Measurements from ENCODE around the gene VSX2. TPM values are rescaled to one million over a fixed set of nuclear protein-coding genes. Genes with fewer than 3 reads are reported as not detected.

VSX2 gene
- total and polyA plus RNA-seq, 8 donors, result not detected

DNA sequence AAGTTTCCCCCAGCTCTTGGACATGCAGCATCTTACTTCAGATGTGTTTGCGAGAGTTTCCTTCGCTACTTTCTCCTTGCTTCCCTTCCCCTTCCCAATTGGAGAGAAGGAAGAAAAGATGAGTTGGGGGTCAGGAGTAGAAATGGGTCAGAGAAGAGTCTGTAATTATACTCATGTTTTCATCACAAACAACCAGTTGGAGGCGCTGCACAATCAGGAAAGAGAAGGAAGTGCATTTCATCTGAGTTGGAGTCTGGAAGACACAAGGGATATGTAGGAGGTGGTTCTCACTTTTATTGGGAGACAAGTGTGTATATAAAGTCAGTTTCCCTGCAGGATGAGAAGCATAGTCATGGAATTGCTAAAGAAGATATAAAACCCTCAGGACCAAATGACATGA, 31.3 kb upstream of the VSX2 start:
- Histone ChIP-seq H3K27me3 (no peaks in the 10 kb centered on the region), H3K27ac (no peak overlapping the region), H3K36me3 (no peaks in the 10 kb centered on the region), H3K4me1 (no peaks in the 10 kb centered on the region), H3K4me3 (no peak overlapping the region), H3K9me3 (no peaks in the 10 kb centered on the region)
- DNase-seq (no peak), ATAC-seq (no peak), FAIRE-seq (no peak)
- 75 to 82% methylated on average over 3 of the region's 3 CpGs for WGBS, 2 donors
- TF ChIP-seq, protein P1, sequence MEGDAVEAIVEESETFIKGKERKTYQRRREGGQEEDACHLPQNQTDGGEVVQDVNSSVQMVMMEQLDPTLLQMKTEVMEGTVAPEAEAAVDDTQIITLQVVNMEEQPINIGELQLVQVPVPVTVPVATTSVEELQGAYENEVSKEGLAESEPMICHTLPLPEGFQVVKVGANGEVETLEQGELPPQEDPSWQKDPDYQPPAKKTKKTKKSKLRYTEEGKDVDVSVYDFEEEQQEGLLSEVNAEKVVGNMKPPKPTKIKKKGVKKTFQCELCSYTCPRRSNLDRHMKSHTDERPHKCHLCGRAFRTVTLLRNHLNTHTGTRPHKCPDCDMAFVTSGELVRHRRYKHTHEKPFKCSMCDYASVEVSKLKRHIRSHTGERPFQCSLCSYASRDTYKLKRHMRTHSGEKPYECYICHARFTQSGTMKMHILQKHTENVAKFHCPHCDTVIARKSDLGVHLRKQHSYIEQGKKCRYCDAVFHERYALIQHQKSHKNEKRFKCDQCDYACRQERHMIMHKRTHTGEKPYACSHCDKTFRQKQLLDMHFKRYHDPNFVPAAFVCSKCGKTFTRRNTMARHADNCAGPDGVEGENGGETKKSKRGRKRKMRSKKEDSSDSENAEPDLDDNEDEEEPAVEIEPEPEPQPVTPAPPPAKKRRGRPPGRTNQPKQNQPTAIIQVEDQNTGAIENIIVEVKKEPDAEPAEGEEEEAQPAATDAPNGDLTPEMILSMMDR (IDR thresholded peaks at IDR 0.05), result no peak
- intact Hi-C loops (cut with DNase I), result no loop called here

GRCh38 chr14:74208642-74209041, 30.6 kb upstream of the VSX2 start:
- Histone ChIP-seq H3K27me3 (no peaks in the 10 kb centered on the region), H3K36me3 (no peaks in the 10 kb centered on the region), H3K9me3 (no peaks in the 10 kb centered on the region), H3K4me3 (no peak overlapping the region), H3K27ac (no peak overlapping the region), H3K4me1 (no peaks in the 10 kb centered on the region)
- TF ChIP-seq, protein P1 (IDR thresholded peaks at IDR 0.05), result no peak
- FAIRE-seq, result no peak
- DNase-seq, result no peak
- WGBS, 2 donors, result 63 to 66% methylated on average over 8 of the region's 8 CpGs
- intact Hi-C loops (cut with DNase I), result no loop called here
- no peak for ATAC-seq

- no peaks in the 10 kb centered on the region for H3K36me3 ChIP-seq
- DNase-seq, result no peak
- no peak for ATAC-seq
- H3K9me3 ChIP-seq, result no peaks in the 10 kb centered on the region
- WGBS, 2 donors, result 82 to 89% methylated on average over 6 of the region's 6 CpGs
- no peaks in the 10 kb centered on the region for H3K27me3 ChIP-seq
- no peak overlapping the region for H3K4me3 ChIP-seq
- no peak overlapping the region for H3K27ac ChIP-seq
- no peaks in the 10 kb centered on the region for H3K4me1 ChIP-seq
- FAIRE-seq, result no peak
- TF ChIP-seq, protein P1 (IDR thresholded peaks at IDR 0.05), result no peak
- intact Hi-C loops (cut with DNase I), result no loop called here
These were observed 27.2 kb upstream of the VSX2 start for GRCh38 chr14:74211945-74212580.

DNA sequence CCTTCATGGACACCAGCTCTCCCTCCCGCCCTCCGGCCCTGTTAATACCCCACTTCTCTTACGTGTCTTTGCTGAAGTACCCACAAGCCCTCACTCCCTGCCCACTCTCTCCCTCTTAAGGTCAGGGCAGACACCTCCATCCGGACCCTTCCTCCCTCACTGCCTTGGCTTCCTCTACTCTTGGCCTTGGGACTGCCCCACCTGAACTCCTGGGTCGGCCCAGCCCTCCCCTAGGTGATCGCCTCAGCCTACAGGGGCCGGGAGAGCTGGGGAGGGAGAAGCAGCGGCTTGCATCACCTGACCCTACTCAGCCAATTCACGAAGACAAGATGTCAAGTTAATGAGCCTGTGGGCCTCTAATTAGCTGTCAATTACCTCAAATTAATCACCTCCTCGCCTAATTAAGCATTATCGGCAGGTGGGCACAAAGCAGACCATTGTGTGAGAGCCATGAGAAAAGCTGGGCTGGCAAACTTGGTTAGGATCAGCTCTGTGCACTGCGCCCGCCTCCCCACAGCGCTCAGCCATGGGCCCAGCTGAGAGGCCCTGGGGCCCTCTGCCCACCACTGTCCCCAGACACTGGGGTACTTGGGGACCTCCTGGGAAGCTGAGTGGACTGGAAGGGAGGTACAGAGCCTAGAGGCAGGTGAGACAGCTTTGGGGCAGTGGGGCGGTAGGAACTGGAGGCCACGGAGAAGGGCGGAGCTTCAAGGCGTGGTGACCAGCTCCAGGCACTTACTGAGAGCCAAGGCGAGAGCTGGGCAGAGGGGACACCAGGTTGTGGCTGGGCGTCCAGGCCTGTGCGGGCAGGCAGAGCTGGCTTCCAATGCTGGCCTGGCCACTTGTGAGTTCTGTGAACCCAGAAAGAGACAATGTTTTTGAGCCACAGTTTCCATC, 25.1 kb upstream of the VSX2 start:
- no peaks in the 10 kb centered on the region for H3K27me3 ChIP-seq
- no peak overlapping the region for H3K27ac ChIP-seq
- H3K36me3 ChIP-seq, result no peaks in the 10 kb centered on the region
- no peak for DNase-seq
- 74 to 76% methylated on average over 21 of the region's 21 CpGs for WGBS, 2 donors
- no peaks in the 10 kb centered on the region for H3K4me1 ChIP-seq
- intact Hi-C loops (cut with DNase I), result no loop called here
- TF ChIP-seq, protein P1 (IDR thresholded peaks at IDR 0.05), result no peak
- no peak overlapping the region for H3K4me3 ChIP-seq
- ATAC-seq, result no peak
- H3K9me3 ChIP-seq, result no peaks in the 10 kb centered on the region
- FAIRE-seq, result no peak

DNA sequence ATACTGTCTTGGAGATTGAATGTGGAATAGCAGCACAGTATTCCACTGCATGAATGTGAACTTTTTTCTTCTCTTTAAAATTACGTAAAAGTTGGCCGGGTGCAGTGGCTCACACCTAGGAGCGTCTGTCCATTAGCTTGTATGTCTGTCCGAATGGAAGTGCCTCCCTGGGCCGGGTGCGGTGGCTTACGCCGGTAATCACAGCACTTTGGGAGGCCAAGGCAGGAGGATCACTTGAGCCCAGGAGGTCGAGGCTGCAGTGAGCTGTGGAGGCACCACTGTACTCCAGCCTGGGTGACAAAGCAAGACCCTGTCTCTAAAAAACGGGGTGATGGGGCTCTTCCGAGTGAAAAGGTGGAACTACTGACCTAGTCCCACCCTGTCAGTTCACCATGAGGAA, 22.6 kb upstream of the VSX2 start:
- Histone ChIP-seq H3K9me3 (no peaks in the 10 kb centered on the region), H3K36me3 (no peaks in the 10 kb centered on the region), H3K4me3 (no peak overlapping the region), H3K4me1 (no peaks in the 10 kb centered on the region), H3K27me3 (no peaks in the 10 kb centered on the region), H3K27ac (no peak overlapping the region)
- ATAC-seq, result no peak
- DNase-seq, result no peak
- TF ChIP-seq, protein P1 (IDR thresholded peaks at IDR 0.05), result no peak
- WGBS, 2 donors, result 75 to 82% methylated on average over 11 of the region's 11 CpGs
- FAIRE-seq, result no peak
- intact Hi-C loops (cut with DNase I), result no loop called here

All from pancreas (tissue), 10 donors.